B cell (primary cell): Measurements from ENCODE around the gene OSGEPL1. TPM values are rescaled to one million over a fixed set of nuclear protein-coding genes. Genes with fewer than 3 reads are reported as not detected.

Experiments
- ATAC-seq: fragments of 200-7000 bp; cut with Tn5 transposase; one replicate; pipeline ENCODE4 v1.10.0; 2021; ENCODE audit warnings: low read depth, mild to moderate bottlenecking, moderate number of reproducible peaks, moderate library complexity
- CTCF ChIA-PET: fragments of 350-600 bp; sonication (Branson Sonifier 250); formaldehyde crosslinking; loops from one replicate; lab custom pipeline; 2021; ENCODE audit warnings: antibody characterized with exemption, inconsistent platforms; lab: Charles Lee
- POLR2A ChIA-PET: fragments of 350-600 bp; sonication (Branson Sonifier 250); formaldehyde crosslinking; loops from one replicate; lab custom pipeline; 2021; ENCODE audit warnings: antibody characterized with exemption; lab: Charles Lee
- DNase-seq: peaks from one replicate; pipeline ENCODE4 v3.0.0; 2013
- H2AFZ ChIP-seq: 2 replicates; pipeline ENCODE4 v1.6.1; 2012; ENCODE audit warnings: mild to moderate bottlenecking, low read depth, low read length; ENCODE audit not compliant: insufficient read depth, poor library complexity, severe bottlenecking
- H3K27ac ChIP-seq, 2 donors: 1 replicate in 1 of 2; 2 replicates in 1 of 2; pipeline ENCODE4 v1.5.1; 2012 to 2013; ENCODE audit warnings: low read length in 2 of 2, mild to moderate bottlenecking in 2 of 2, moderate library complexity in 1 of 2
- H3K27me3 ChIP-seq, 4 experiments: fragments of 200-600 bp in 1 of 4; sonication (generic) in 1 of 4; replicated peaks in 1 of 4; 1 replicate in 2 of 4; 2 replicates in 2 of 4; pipeline versions ENCODE4 v1.6.1 to v1.7.0; 2013 to 2016; ENCODE audit warnings: low read length in 3 of 4, mild to moderate bottlenecking in 2 of 4, mixed read lengths in 1 of 4, moderate library complexity in 1 of 4; ENCODE audit not compliant: insufficient read depth in 4 of 4, control insufficient read depth in 3 of 4; ENCODE audit errors: control extremely low read depth in 1 of 4
- H3K36me3 ChIP-seq, 2 experiments: replicated peaks in 1 of 2; 1 replicate in 1 of 2; 2 replicates in 1 of 2; pipeline versions ENCODE4 v1.6.1 to v1.7.1; 2013; ENCODE audit warnings: low read length in 1 of 2; ENCODE audit not compliant: insufficient read depth in 2 of 2, control insufficient read depth in 1 of 2; ENCODE audit errors: control extremely low read depth in 1 of 2, extremely low read depth in 1 of 2
- H3K4me1 ChIP-seq, 2 donors: fragments of 200-600 bp in 1 of 2; sonication (generic) in 1 of 2; 1 replicate in 1 of 2; 2 replicates in 1 of 2; pipeline versions ENCODE4 v1.5.1 to v1.6.1; 2013 to 2017; ENCODE audit warnings: low read length in 2 of 2; ENCODE audit not compliant: control insufficient read depth in 2 of 2, insufficient read depth in 2 of 2
- H3K4me2 ChIP-seq: replicated peaks from 2 replicates; pipeline ENCODE3; 2012; ENCODE audit warnings: mild to moderate bottlenecking, low read depth, low read length; ENCODE audit not compliant: poor library complexity, severe bottlenecking
- H3K4me3 ChIP-seq, 5 experiments: fragments of 200-600 bp in 1 of 5; sonication (generic) in 1 of 5; 1 replicate in 3 of 5; 2 replicates in 2 of 5; pipeline versions ENCODE4 v1.5.1 to v1.7.0; 2011 to 2016; ENCODE audit warnings: low read length in 4 of 5, mild to moderate bottlenecking in 4 of 5, low read depth in 2 of 5, control low read depth in 1 of 5, moderate library complexity in 1 of 5; ENCODE audit not compliant: insufficient read depth in 1 of 5; ENCODE audit errors: control extremely low read depth in 1 of 5, extremely low read depth in 1 of 5
- H3K79me2 ChIP-seq: fragments of 200-600 bp; sonication (generic); one replicate; pipeline ENCODE4 v1.6.0; 2016; ENCODE audit warnings: low read length; ENCODE audit not compliant: control insufficient read depth, insufficient read depth
- H3K9ac ChIP-seq: fragments of 200-600 bp; sonication (generic); 2 replicates; pipeline ENCODE4 v1.6.1; 2017; ENCODE audit warnings: mild to moderate bottlenecking, low read length, moderate library complexity
- H3K9me3 ChIP-seq, 3 donors: one replicate each; pipeline versions ENCODE4 v1.6.1 to v1.7.1; 2013; ENCODE audit warnings: low read length in 2 of 3; ENCODE audit not compliant: control insufficient read depth in 2 of 3, insufficient read depth in 1 of 3; ENCODE audit errors: control extremely low read depth in 1 of 3
- H4K20me1 ChIP-seq: 2 replicates; pipeline ENCODE4 v1.6.0; 2012; ENCODE audit warnings: mild to moderate bottlenecking, low read length; ENCODE audit not compliant: insufficient read depth, control insufficient read depth, poor library complexity, severe bottlenecking
- H3K27ac Mint-ChIP-seq: one replicate; pipeline ENCODE4 v1.8.0; 2021; ENCODE audit warnings: mixed read lengths
- H3K27me3 Mint-ChIP-seq: one replicate; pipeline ENCODE4 v1.8.0; 2021; ENCODE audit warnings: mixed read lengths
- H3K4me1 Mint-ChIP-seq: one replicate; pipeline ENCODE4 v1.8.0; 2021; ENCODE audit warnings: mixed read lengths
- H3K4me3 Mint-ChIP-seq: one replicate; pipeline ENCODE4 v1.8.0; 2021; ENCODE audit warnings: mixed read lengths
- H3K9me3 Mint-ChIP-seq: one replicate; pipeline ENCODE4 v1.8.0; 2022; ENCODE audit warnings: mixed read lengths; ENCODE audit not compliant: insufficient read depth
- EZH2 ChIP-seq: IDR thresholded peaks from 2 replicates; pipeline ENCODE4 v1.6.1; 2012; ENCODE audit warnings: borderline replicate concordance, low read depth, mild to moderate bottlenecking, moderate library complexity, low read length; ENCODE audit not compliant: insufficient read depth, poor library complexity, severe bottlenecking
- WGBS: methylation state at CpG from one replicate; pipeline ENCODE4 v1.1.5; 2013; ENCODE audit warnings: missing lambda C conversion rate; ENCODE audit not compliant: insufficient coverage; 5-methylcytosine and 5-hydroxymethylcytosine counted together
- intact Hi-C: fragments of 100-400 bp; cut with micrococcal nuclease; formaldehyde crosslinking; loops from one replicate; pipeline ENCODE4 v1.10.0; 2022
- polyA plus RNA-seq: library from polyadenylated mRNA; depleted of rRNA; stranded (reverse); fragments of >200 nt; gene quantifications from 2 replicates; pipeline ENCODE4 v1.2.3, GENCODE V29; 2012
- total RNA-seq, 2 donors: library from RNA; stranded (reverse); fragments of 120-200 nt in 1 of 2; gene quantifications; 1 replicate in 1 of 2; 2 replicates in 1 of 2; pipeline versions ENCODE4 v1.2.3 to v1.2.4, GENCODE V29; 2013 to 2022
- TF ChIP-seq, protein P1 (sequence below): fragments of 200-600 bp; IDR thresholded peaks from one replicate; pipeline ENCODE4 v1.8.0; 2022; ENCODE audit warnings: antibody characterized with exemption, mild to moderate bottlenecking

Gene OSGEPL1
- total and polyA plus RNA-seq, 2 donors (not counting 1 experiment from before 2014, with no cell fraction given), result 8.3 to 12.6 TPM

DNA sequence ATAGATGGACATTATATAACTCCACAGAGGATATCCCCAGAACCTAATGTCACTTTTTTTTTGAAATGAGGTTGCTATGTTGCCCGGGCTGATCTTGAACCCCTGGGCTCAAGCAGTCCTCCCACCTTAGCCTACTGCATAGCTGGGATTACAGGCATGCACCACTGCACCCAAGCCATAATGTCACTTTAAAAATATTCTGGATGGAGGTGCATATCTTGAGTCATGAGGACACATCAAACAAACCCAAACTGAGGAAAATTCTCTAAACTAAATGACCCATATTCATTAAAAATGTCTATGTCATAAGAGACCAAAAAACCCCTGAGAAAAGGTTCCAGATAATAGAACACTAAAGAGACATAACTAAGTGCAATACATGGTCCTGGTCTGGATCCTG lies 36.3 kb downstream of the OSGEPL1 start:
- TF ChIP-seq, protein P1, sequence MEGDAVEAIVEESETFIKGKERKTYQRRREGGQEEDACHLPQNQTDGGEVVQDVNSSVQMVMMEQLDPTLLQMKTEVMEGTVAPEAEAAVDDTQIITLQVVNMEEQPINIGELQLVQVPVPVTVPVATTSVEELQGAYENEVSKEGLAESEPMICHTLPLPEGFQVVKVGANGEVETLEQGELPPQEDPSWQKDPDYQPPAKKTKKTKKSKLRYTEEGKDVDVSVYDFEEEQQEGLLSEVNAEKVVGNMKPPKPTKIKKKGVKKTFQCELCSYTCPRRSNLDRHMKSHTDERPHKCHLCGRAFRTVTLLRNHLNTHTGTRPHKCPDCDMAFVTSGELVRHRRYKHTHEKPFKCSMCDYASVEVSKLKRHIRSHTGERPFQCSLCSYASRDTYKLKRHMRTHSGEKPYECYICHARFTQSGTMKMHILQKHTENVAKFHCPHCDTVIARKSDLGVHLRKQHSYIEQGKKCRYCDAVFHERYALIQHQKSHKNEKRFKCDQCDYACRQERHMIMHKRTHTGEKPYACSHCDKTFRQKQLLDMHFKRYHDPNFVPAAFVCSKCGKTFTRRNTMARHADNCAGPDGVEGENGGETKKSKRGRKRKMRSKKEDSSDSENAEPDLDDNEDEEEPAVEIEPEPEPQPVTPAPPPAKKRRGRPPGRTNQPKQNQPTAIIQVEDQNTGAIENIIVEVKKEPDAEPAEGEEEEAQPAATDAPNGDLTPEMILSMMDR, result no peak
- no peak for TF ChIP-seq EZH2
- H3K4me3 Mint-ChIP-seq, result no peak overlapping the region
- no peaks in the 10 kb centered on the region for H3K4me1 Mint-ChIP-seq
- H2AFZ ChIP-seq, result no peak overlapping the region
- WGBS, result no CpG with 5 or more reads among the region's 1 CpG
- no peaks in the 10 kb centered on the region for H3K4me1 ChIP-seq
- intact Hi-C loops, result no loop called here
- H3K9me3 ChIP-seq, result no peaks in the 10 kb centered on the region
- H3K27ac ChIP-seq, result no peak overlapping the region
- no peak overlapping the region for H3K27ac Mint-ChIP-seq
- H3K4me2 ChIP-seq, result no peak overlapping the region
- H3K27me3 Mint-ChIP-seq, result no peaks in the 10 kb centered on the region
- CTCF ChIA-PET, result no interaction called here
- no peak overlapping the region for H3K4me3 ChIP-seq
- DNase-seq (no peak), ATAC-seq (no peak)
- no peaks in the 10 kb centered on the region for H3K27me3 ChIP-seq
- no peaks in the 10 kb centered on the region for H3K36me3 ChIP-seq
- no peaks in the 10 kb centered on the region for H4K20me1 ChIP-seq
- no peak overlapping the region for H3K9ac ChIP-seq
- POLR2A ChIA-PET, result no interaction called here
- no peaks in the 10 kb centered on the region for H3K79me2 ChIP-seq
- no peaks in the 10 kb centered on the region for H3K9me3 Mint-ChIP-seq

DNA sequence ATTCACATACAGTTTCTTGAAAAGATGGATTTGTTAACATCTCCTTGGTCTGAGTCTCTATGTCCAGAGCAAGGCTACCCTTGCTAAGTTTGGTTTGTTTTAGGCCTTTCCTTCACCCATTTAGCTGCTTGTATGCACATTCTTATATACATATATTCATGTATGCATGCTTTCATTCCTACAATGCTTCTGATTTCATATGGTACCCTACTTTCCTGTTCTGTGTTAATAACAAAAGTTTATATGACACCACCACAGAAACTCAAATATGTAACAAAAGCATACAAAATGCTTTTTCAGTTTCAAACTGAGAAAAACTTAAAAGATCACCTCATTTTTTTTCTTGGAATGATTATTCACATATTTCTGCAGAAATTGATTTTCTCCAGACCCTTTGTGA lies 39.4 kb downstream of the OSGEPL1 start:
- ATAC-seq (no peak), DNase-seq (no peak)
- H3K4me3 Mint-ChIP-seq, result no peak overlapping the region
- no peak overlapping the region for H3K9ac ChIP-seq
- no peaks in the 10 kb centered on the region for H3K9me3 ChIP-seq
- TF ChIP-seq, protein P1, result no peak
- TF ChIP-seq EZH2, result no peak
- CTCF ChIA-PET, result interaction anchor here (0.7 kb wide), 2 partner anchors 11 to 93 kb away, joined by 3 to 5 read pairs; no protein-coding TSS in a partner anchor
- no peak overlapping the region for H3K4me2 ChIP-seq
- POLR2A ChIA-PET, result no interaction called here
- intact Hi-C loops, result no loop called here
- H3K4me1 Mint-ChIP-seq, result no peaks in the 10 kb centered on the region
- H3K27me3 ChIP-seq, result no peaks in the 10 kb centered on the region
- no peaks in the 10 kb centered on the region for H3K9me3 Mint-ChIP-seq
- H3K36me3 ChIP-seq, result no peaks in the 10 kb centered on the region
- H3K27me3 Mint-ChIP-seq, result no peaks in the 10 kb centered on the region
- no peak overlapping the region for H3K4me3 ChIP-seq
- H2AFZ ChIP-seq, result no peak overlapping the region
- H3K27ac Mint-ChIP-seq, result no peak overlapping the region
- H3K79me2 ChIP-seq, result no peaks in the 10 kb centered on the region
- no peaks in the 10 kb centered on the region for H4K20me1 ChIP-seq
- H3K4me1 ChIP-seq, result no peaks in the 10 kb centered on the region
- H3K27ac ChIP-seq, result no peak overlapping the region
